SK-N-SH (cell line): ENCODE results near the gene MYBPC3. TPM values are rescaled to one million over a fixed set of nuclear protein-coding genes. Genes with fewer than 3 reads are reported as not detected.
A peak's percentile ranks its signal among the peaks of the same experiment; 100 is the strongest.

Experiments
- CTCF ChIA-PET: fragments of 300-600, 350-600 bp; formaldehyde crosslinking; extraction: SDS; loops from one replicate; lab custom pipeline; 2021; lab: Yijun Ruan, JAX
- POLR2A ChIA-PET: fragments of 350-600 bp; sonication (Branson Sonifier 250); formaldehyde crosslinking; extraction: SDS; loops from one replicate; lab custom pipeline; 2020; ENCODE audit warnings: antibody characterized with exemption, inconsistent platforms; lab: Yijun Ruan, JAX
- DNase-seq: peaks from one replicate; pipeline ENCODE4 v3.0.0; 2012
- H2AFZ ChIP-seq: fragments of 200-600 bp; sonication (generic); 2 replicates; pipeline ENCODE4 v1.8.1; 2016; ENCODE audit warnings: antibody characterized with exemption, mild to moderate bottlenecking, low read depth
- H3F3A ChIP-seq: fragments of 200-600 bp; sonication (generic); replicated peaks from 2 replicates; pipeline ENCODE3; 2016; ENCODE audit warnings: antibody characterized with exemption, mild to moderate bottlenecking; ENCODE audit not compliant: insufficient read depth
- H3K27ac ChIP-seq, 2 experiments: fragments of 200-500 bp in 1 of 2; fragments of 200-600 bp in 1 of 2; sonication (Bioruptor generic) in 1 of 2; sonication (generic), shearing (Covaris generic) in 1 of 2; 2 replicates each; pipeline versions ENCODE4 v1.5.1 to v1.6.1; 2014 to 2016; ENCODE audit warnings: low read depth in 2 of 2, inconsistent platforms in 1 of 2, low read length in 1 of 2, mild to moderate bottlenecking in 1 of 2, mixed read lengths in 1 of 2
- H3K27me3 ChIP-seq: fragments of 200-600 bp; sonication (generic), shearing (Covaris generic); 2 replicates; pipeline ENCODE4 v1.6.1; 2016; ENCODE audit warnings: mixed run types; ENCODE audit not compliant: insufficient read depth
- H3K36me3 ChIP-seq, 2 experiments: fragments of 200-500 bp in 1 of 2; fragments of 200-600 bp in 1 of 2; sonication (Bioruptor generic) in 1 of 2; sonication (generic) in 1 of 2; replicated peaks in 1 of 2; 2 replicates each; pipeline versions ENCODE3 to v1.5.1; 2014 to 2016; ENCODE audit warnings: low read length in 1 of 2, mild to moderate bottlenecking in 1 of 2; ENCODE audit not compliant: insufficient read depth in 2 of 2, control insufficient read depth in 1 of 2
- H3K4me1 ChIP-seq, 2 experiments: fragments of 200-500 bp in 1 of 2; fragments of 200-600 bp in 1 of 2; sonication (Bioruptor generic) in 1 of 2; sonication (generic), shearing (Covaris generic) in 1 of 2; 2 replicates each; pipeline versions ENCODE4 v1.5.1 to v1.6.1; 2014 to 2016; ENCODE audit warnings: low read depth in 1 of 2, low read length in 1 of 2, mixed run types in 1 of 2; ENCODE audit not compliant: insufficient read depth in 2 of 2, control insufficient read depth in 1 of 2
- H3K4me2 ChIP-seq: fragments of 200-600 bp; sonication (generic), shearing (Covaris generic); 2 replicates; pipeline ENCODE4 v1.6.1; 2017; ENCODE audit warnings: mixed run types
- H3K4me3 ChIP-seq, 2 experiments: fragments of 200-500 bp in 1 of 2; fragments of 200-600 bp in 1 of 2; sonication (Bioruptor generic) in 1 of 2; sonication (generic), shearing (Covaris generic) in 1 of 2; 2 replicates each; pipeline versions ENCODE4 v1.5.1 to v1.8.1; 2014 to 2016; ENCODE audit warnings: low read depth in 2 of 2, inconsistent platforms in 1 of 2, low read length in 1 of 2, mild to moderate bottlenecking in 1 of 2, mixed read lengths in 1 of 2, moderate library complexity in 1 of 2
- H3K79me2 ChIP-seq: fragments of 200-600 bp; sonication (generic); 2 replicates; pipeline ENCODE4 v1.8.1; 2017; ENCODE audit warnings: mild to moderate bottlenecking; ENCODE audit not compliant: insufficient read depth
- H3K9ac ChIP-seq: fragments of 200-600 bp; sonication (generic); 2 replicates; pipeline ENCODE4 v1.6.1; 2017; ENCODE audit warnings: mixed run types
- H3K9me2 ChIP-seq: fragments of 200-600 bp; sonication (generic); 2 replicates; pipeline ENCODE4 v1.6.1; 2017; ENCODE audit warnings: mixed run types
- H3K9me3 ChIP-seq: fragments of 200-600 bp; sonication (generic); 2 replicates; pipeline ENCODE4 v1.6.1; 2017; ENCODE audit warnings: mixed run types, mild to moderate bottlenecking, moderate library complexity
- H4K20me1 ChIP-seq: fragments of 200-600 bp; sonication (generic); 2 replicates; pipeline ENCODE4 v1.6.1; 2017; ENCODE audit warnings: mild to moderate bottlenecking, mixed run types; ENCODE audit not compliant: insufficient read depth
- EZH2phosphoT487 ChIP-seq: fragments of 200-600 bp; sonication (generic); IDR thresholded peaks from 2 replicates; pipeline ENCODE4 v1.6.1; 2017; ENCODE audit warnings: low read depth, mixed run types, mild to moderate bottlenecking, antibody characterized with exemption, moderate library complexity, borderline replicate concordance
- FOSL2 ChIP-seq: IDR thresholded peaks from 2 replicates; pipeline ENCODE4 v1.4.0; 2012; ENCODE audit warnings: low read depth, mild to moderate bottlenecking, moderate library complexity, borderline replicate concordance
- FOXJ3 ChIP-seq: sonication (generic); formaldehyde crosslinking; IDR thresholded peaks from 2 replicates; pipeline ENCODE4 v1.5.1; 2020; ENCODE audit warnings: mild to moderate bottlenecking, missing genetic modification reagents
- FOXM1 ChIP-seq: IDR thresholded peaks from 2 replicates; pipeline ENCODE4 v1.4.0; 2012; ENCODE audit warnings: low read depth, mild to moderate bottlenecking
- MEF2A ChIP-seq: IDR thresholded peaks from 2 replicates; pipeline ENCODE4 v1.4.0; 2012; ENCODE audit warnings: low read depth, borderline replicate concordance
- NFIC ChIP-seq: IDR thresholded peaks from 2 replicates; pipeline ENCODE4 v1.4.0; 2012; ENCODE audit warnings: borderline replicate concordance
- POLR2AphosphoS5 ChIP-seq: IDR thresholded peaks from 2 replicates; pipeline ENCODE4 v1.6.1; 2012; ENCODE audit warnings: low read depth, low read length
- RAD21 ChIP-seq: IDR thresholded peaks from 2 replicates; pipeline ENCODE4 v1.6.1; 2012; ENCODE audit warnings: mild to moderate bottlenecking, low read length
- RCOR1 ChIP-seq: fragments of 150-350 bp; IDR thresholded peaks from 2 replicates; pipeline ENCODE4 v1.6.1; 2017; ENCODE audit warnings: antibody characterized with exemption, low read length
- RFX5 ChIP-seq: IDR thresholded peaks from 2 replicates; pipeline ENCODE4 v1.6.1; 2012; ENCODE audit warnings: mild to moderate bottlenecking, improper control_type of control experiment, low read length
- SIN3A ChIP-seq: IDR thresholded peaks from 2 replicates; pipeline ENCODE4 v1.6.1; 2012; ENCODE audit warnings: low read depth, mild to moderate bottlenecking, low read length, moderate library complexity, borderline replicate concordance
- TEAD4 ChIP-seq: IDR thresholded peaks from 2 replicates; pipeline ENCODE4 v1.4.0; 2012; ENCODE audit warnings: mild to moderate bottlenecking, borderline replicate concordance; ENCODE audit not compliant: insufficient read depth
- USF1 ChIP-seq: IDR thresholded peaks from 2 replicates; pipeline ENCODE4 v1.4.0; 2012; ENCODE audit warnings: low read depth, borderline replicate concordance
- USF2 ChIP-seq: fragments of 150-350 bp; IDR thresholded peaks from 2 replicates; pipeline ENCODE4 v1.6.1; 2017; ENCODE audit warnings: antibody characterized with exemption, low read length, low read depth, borderline replicate concordance
- YY1 ChIP-seq: IDR thresholded peaks from 2 replicates; pipeline ENCODE4 v1.4.0; 2012; ENCODE audit warnings: low read depth, mild to moderate bottlenecking
- ZBTB33 ChIP-seq: IDR thresholded peaks from 2 replicates; pipeline ENCODE4 v1.4.0; 2012; ENCODE audit warnings: low read depth, borderline replicate concordance
- WGBS: methylation state at CpG from one replicate; pipeline ENCODE4 v1.1.6; 2017; ENCODE audit warnings: low lambda C conversion rate; 5-methylcytosine and 5-hydroxymethylcytosine counted together
- polyA plus RNA-seq, 3 experiments: library from polyadenylated mRNA; depleted of rRNA; stranded (reverse); fragments of >200 nt; gene quantifications; 2 replicates each; pipeline ENCODE4 v1.2.3, GENCODE V29; 2012

Gene MYBPC3
- polyA plus RNA-seq, 1 of the 3 experiments (the other 2 are of a cell fraction): not detected

DNA sequence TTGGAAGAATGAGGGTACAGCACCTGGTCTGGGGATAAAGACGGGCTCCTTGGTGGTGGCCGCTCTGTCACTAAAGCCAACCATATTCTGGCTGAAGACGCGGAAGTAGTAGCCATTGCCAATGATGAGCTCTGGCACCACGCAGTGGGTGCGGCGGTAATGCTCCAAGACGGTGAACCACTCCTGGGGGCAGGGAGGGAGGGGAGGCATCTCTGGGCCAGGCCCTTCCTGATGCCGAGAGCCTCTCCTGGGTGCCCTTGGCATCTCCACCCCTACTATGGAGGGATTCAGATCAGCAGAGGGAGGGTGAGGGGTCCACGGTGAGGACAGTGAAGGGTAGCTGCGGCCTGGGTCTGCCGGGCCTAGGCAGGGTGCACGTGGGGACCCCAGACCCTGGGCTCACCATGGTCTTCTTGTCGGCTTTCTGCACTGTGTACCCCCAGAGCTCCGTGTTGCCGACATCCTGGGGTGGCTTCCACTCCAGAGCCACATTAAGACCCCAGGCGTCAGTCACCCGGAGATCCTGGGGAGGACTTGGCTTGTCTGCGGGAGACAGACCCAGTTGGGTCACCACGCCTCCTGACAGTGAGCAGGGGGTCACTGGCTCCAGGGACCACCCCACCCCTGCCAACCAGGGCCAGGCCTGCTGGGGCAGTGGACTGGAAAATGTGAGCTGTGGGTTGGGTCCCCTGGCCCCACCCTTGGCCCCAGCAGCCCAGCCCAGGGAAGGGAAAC is 19.5 kb downstream of the MYBPC3 start:
- Histone ChIP-seq H3K4me2 (no peak overlapping the region), H3K4me3 (no peak overlapping the region), H3K27ac (no peak overlapping the region), H2AFZ (no peak overlapping the region)
- DNase-seq: peak; percentile 40
- TF ChIP-seq ZBTB33: no peak
- TF ChIP-seq RAD21: no peak
- TF ChIP-seq FOSL2: no peak
- no peak for TF ChIP-seq RFX5
- TF ChIP-seq USF2: no peak
- TF ChIP-seq EZH2phosphoT487: no peak
- no peak for TF ChIP-seq TEAD4
- TF ChIP-seq RCOR1: no peak
- no peak for TF ChIP-seq SIN3A
- no peak for TF ChIP-seq FOXM1
- TF ChIP-seq NFIC: no peak
- no peak for TF ChIP-seq POLR2AphosphoS5
- no peak for TF ChIP-seq USF1
- TF ChIP-seq FOXJ3 (CRISPR knock-in tag): no peak
- TF ChIP-seq MEF2A: no peak
- no peak for TF ChIP-seq YY1
- TF ChIP-seq, all 33 proteins: peak for 0
- Histone ChIP-seq H3K4me1 (no peaks in the 10 kb centered on the region), H3K27me3 (no peaks in the 10 kb centered on the region), H3K36me3 (peaks cover 0 to 14% of the 10 kb centered on the region in 2 experiments), H3K9me3 (no peaks in the 10 kb centered on the region), H4K20me1 (no peaks in the 10 kb centered on the region), H3F3A (no peaks in the 10 kb centered on the region), H3K9me2 (no peaks in the 10 kb centered on the region), H3K9ac (no peak overlapping the region), H3K79me2 (no peaks in the 10 kb centered on the region)
- ChIA-PET CTCF (interaction anchor here (0.9 to 1.1 kb wide), 2 partner anchors 18 to 21 kb away, joined by 3 read pairs; no protein-coding TSS in a partner anchor), POLR2A (no interaction called here)
- WGBS: 96% methylated on average over 15 of the region's 20 CpGs
